Measurements from ENCODE around the gene KCNH5.

- TF ChIP-seq POLR2A (IDR thresholded peaks at IDR 0.05; ENCODE audit: low read length), result no peak
- TF ChIP-seq GATA1 (IDR thresholded peaks at IDR 0.05; ENCODE audit: low read depth, low read length), result no peak
These were observed 88.8 kb downstream of the KCNH5 start for GRCh38 chr14:62956413-62956812.

All from erythroblast (primary cell).